HepG2 (cell line): ENCODE results near the gene DHRS7. TPM values are rescaled to one million over a fixed set of nuclear protein-coding genes. Genes with fewer than 3 reads are reported as not detected.

Experiments
- BRD4 ChIP-seq: sonication (generic); formaldehyde crosslinking; IDR thresholded peaks from 2 replicates; pipeline ENCODE4 v1.4.0; 2020; ENCODE audit warnings: missing genetic modification reagents
- CREB3 ChIP-seq: sonication (generic); formaldehyde crosslinking; IDR thresholded peaks from 2 replicates; pipeline ENCODE4 v1.5.0; 2020; ENCODE audit warnings: missing genetic modification reagents
- KAT2B ChIP-seq: fragments of 150-350 bp; IDR thresholded peaks from 2 replicates; pipeline ENCODE4 v1.6.1; 2014; ENCODE audit warnings: low read depth, low read length, borderline replicate concordance
- MBD4 ChIP-seq: IDR thresholded peaks from 2 replicates; pipeline ENCODE4 v1.6.1; 2012; ENCODE audit warnings: low read length, inconsistent platforms, borderline replicate concordance
- MEF2D ChIP-seq: sonication (generic); formaldehyde crosslinking; IDR thresholded peaks from 2 replicates; pipeline ENCODE4 v1.5.1; 2020; ENCODE audit warnings: mild to moderate bottlenecking, missing genetic modification reagents
- MYC ChIP-seq: sonication (generic); formaldehyde crosslinking; IDR thresholded peaks from 2 replicates; pipeline ENCODE4 v1.9.0; 2021; ENCODE audit warnings: missing genetic modification reagents, borderline replicate concordance
- NFE2L1 ChIP-seq: sonication (generic); formaldehyde crosslinking; IDR thresholded peaks from 2 replicates; pipeline ENCODE4 v1.4.0; 2020; ENCODE audit warnings: missing genetic modification reagents, mild to moderate bottlenecking, borderline replicate concordance
- NPAS2 ChIP-seq: sonication (generic); formaldehyde crosslinking; IDR thresholded peaks from 2 replicates; pipeline ENCODE4 v1.8.0; 2022; ENCODE audit warnings: mild to moderate bottlenecking, missing genetic modification reagents, borderline replicate concordance
- NR0B2 ChIP-seq: sonication (generic); formaldehyde crosslinking; IDR thresholded peaks from 2 replicates; pipeline ENCODE4 v1.4.0; 2020; ENCODE audit warnings: mild to moderate bottlenecking, missing genetic modification reagents
- RELA ChIP-seq: sonication (generic); formaldehyde crosslinking; IDR thresholded peaks from 2 replicates; pipeline ENCODE4 v1.4.0; 2020; ENCODE audit warnings: missing genetic modification reagents
- RFX1 ChIP-seq: fragments of 450-650 bp; IDR thresholded peaks from 2 replicates; pipeline ENCODE4 v1.6.1; 2017
- SKI ChIP-seq: fragments of 450-650 bp; IDR thresholded peaks from one replicate; pipeline ENCODE4 v1.6.1; 2018; ENCODE audit warnings: mild to moderate bottlenecking; ENCODE audit not compliant: partially characterized antibody
- SUZ12 ChIP-seq: fragments of 150-350 bp; IDR thresholded peaks from 2 replicates; pipeline ENCODE4 v1.6.1; 2014; ENCODE audit warnings: low read depth, low read length
- TCF12 ChIP-seq, 2 experiments: fragments of 450-650 bp in 1 of 2; sonication (generic) in 1 of 2; formaldehyde crosslinking in 1 of 2; IDR thresholded peaks; 2 replicates each; pipeline versions ENCODE4 v1.6.1 to v1.8.0; 2017 to 2022; ENCODE audit warnings: antibody characterized with exemption in 1 of 2, mild to moderate bottlenecking in 1 of 2, missing genetic modification reagents in 1 of 2, moderate library complexity in 1 of 2
- TP53 ChIP-seq: sonication (generic); formaldehyde crosslinking; conservative IDR thresholded peaks from 2 replicates; pipeline ENCODE4 v1.4.0; 2020; ENCODE audit warnings: missing genetic modification reagents
- ZMYM4 ChIP-seq: sonication (generic); formaldehyde crosslinking; IDR thresholded peaks from 2 replicates; pipeline ENCODE4 v1.8.1; 2023; ENCODE audit warnings: mild to moderate bottlenecking, missing genetic modification reagents
- ZNF234 ChIP-seq: sonication (generic); formaldehyde crosslinking; conservative IDR thresholded peaks from 2 replicates; pipeline ENCODE4 v1.5.1; 2020; ENCODE audit warnings: mild to moderate bottlenecking, missing genetic modification reagents
- ZNF280D ChIP-seq: sonication (generic); formaldehyde crosslinking; IDR thresholded peaks from 2 replicates; pipeline ENCODE4 v1.5.1; 2020; ENCODE audit warnings: mild to moderate bottlenecking, missing genetic modification reagents
- ZNF326 ChIP-seq: sonication (generic); formaldehyde crosslinking; IDR thresholded peaks from 2 replicates; pipeline ENCODE4 v1.4.0; 2020; ENCODE audit warnings: missing genetic modification reagents, borderline replicate concordance
- ZNF354B ChIP-seq: sonication (generic); formaldehyde crosslinking; IDR thresholded peaks from 2 replicates; pipeline ENCODE4 v1.8.0; 2022; ENCODE audit warnings: mild to moderate bottlenecking, missing genetic modification reagents
- ZNF7 ChIP-seq: IDR thresholded peaks from 2 replicates; pipeline ENCODE4 v1.6.1; 2016; ENCODE audit warnings: missing biosample characterization, missing genetic modification reagents
- polyA plus RNA-seq, 8 experiments: library from polyadenylated mRNA; depleted of rRNA in 3 of 8; stranded (reverse) in 7 of 8; unstranded in 1 of 8; fragments of >200 nt; fragmentation: Illumina TruSeq in 4 of 8; extraction: Trizol in 4 of 8; gene quantifications; 2 replicates each; pipeline versions ENCODE4 v1.2.1 to v1.2.3, GENCODE V29; 2011 to 2016; ENCODE audit warnings: low read depth in 4 of 8, missing spikeins in 1 of 8, mixed read lengths in 1 of 8; ENCODE audit not compliant: insufficient read depth in 1 of 8
- total RNA-seq, 5 experiments: library from RNA; depleted of rRNA; stranded (reverse); fragments of >200 nt; fragmentation: Illumina TruSeq; extraction: Trizol; gene quantifications; 2 replicates each; pipeline ENCODE4 v1.2.3, GENCODE V29; 2016; ENCODE audit warnings: low read depth in 1 of 5
- TF ChIP-seq, protein P1 (sequence below): IDR thresholded peaks from 2 replicates; pipeline ENCODE4 v1.6.1; 2016; ENCODE audit warnings: low read depth, control low read depth
- TF ChIP-seq, protein P2 (sequence below): sonication (generic); formaldehyde crosslinking; IDR thresholded peaks from 2 replicates; pipeline ENCODE4 v1.8.0; 2022; ENCODE audit warnings: missing genetic modification reagents, low read depth, mild to moderate bottlenecking, borderline replicate concordance

The DHRS7 gene
- total and polyA plus RNA-seq, 2 of the 13 experiments (the other 11 are each of a cell fraction or from before 2014, with no cell fraction given) = 20.8 to 44.4 TPM

GRCh38 chr14:60164712-60165546 is at the start of gene DHRS7 (continued):
- TF ChIP-seq TP53 = no peak
- TF ChIP-seq CREB3 (CRISPR knock-in tag) = no peak
- no peak for TF ChIP-seq MBD4
- TF ChIP-seq ZMYM4 (CRISPR knock-in tag) = peak; percentile 84
- no peak for TF ChIP-seq KAT2B
- TF ChIP-seq RELA = no peak; the same call in 1 of the 2 replicates
- TF ChIP-seq SKI = peak; percentile 16
- no peak for TF ChIP-seq RFX1
- no peak for TF ChIP-seq ZNF326
- no peak for TF ChIP-seq NFE2L1 (CRISPR knock-in tag)
- peak; percentile 55; the same call in 1 of the 2 replicates for TF ChIP-seq BRD4 (CRISPR knock-in tag)
- no peak for TF ChIP-seq NPAS2
- TF ChIP-seq SUZ12 = no peak
- TF ChIP-seq NR0B2 (CRISPR knock-in tag) = no peak
- TF ChIP-seq MYC (CRISPR knock-in tag) = peak; percentile 78; the same call in 1 of the 2 replicates
- no peak for TF ChIP-seq ZNF354B (CRISPR knock-in tag)
- no peak for TF ChIP-seq ZNF280D (CRISPR knock-in tag)
- no peak for TF ChIP-seq ZNF7
- no peak for TF ChIP-seq MEF2D
- TF ChIP-seq, protein P1, sequence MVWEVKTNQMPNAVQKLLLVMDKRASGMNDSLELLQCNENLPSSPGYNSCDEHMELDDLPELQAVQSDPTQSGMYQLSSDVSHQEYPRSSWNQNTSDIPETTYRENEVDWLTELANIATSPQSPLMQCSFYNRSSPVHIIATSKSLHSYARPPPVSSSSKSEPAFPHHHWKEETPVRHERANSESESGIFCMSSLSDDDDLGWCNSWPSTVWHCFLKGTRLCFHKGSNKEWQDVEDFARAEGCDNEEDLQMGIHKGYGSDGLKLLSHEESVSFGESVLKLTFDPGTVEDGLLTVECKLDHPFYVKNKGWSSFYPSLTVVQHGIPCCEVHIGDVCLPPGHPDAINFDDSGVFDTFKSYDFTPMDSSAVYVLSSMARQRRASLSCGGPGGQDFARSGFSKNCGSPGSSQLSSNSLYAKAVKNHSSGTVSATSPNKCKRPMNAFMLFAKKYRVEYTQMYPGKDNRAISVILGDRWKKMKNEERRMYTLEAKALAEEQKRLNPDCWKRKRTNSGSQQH (CRISPR knock-in tag) = peak; percentile 50; the same call in 1 of the 2 replicates
- TF ChIP-seq TCF12 (IDR thresholded peaks at IDR 0.05) = no peak
- peak; percentile 69; the same call in 1 of the 2 replicates for TF ChIP-seq TCF12 (CRISPR knock-in tag; IDR thresholded peaks at IDR 0.05)
- TF ChIP-seq ZNF234 (CRISPR knock-in tag) = peak; percentile 78; the same call in 1 of the 2 replicates
- TF ChIP-seq, protein P2, sequence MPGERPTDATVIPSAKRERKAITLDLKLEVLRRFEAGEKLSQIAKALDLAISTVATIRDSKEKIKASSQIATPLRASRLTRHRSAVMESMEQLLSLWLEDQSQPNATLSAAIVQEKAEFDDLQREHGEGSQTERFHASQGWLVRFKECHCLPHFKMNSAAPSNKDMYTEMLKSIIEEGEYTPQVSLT (CRISPR knock-in tag) = no peak
